HG02943 (cell line): ENCODE data around the gene WASHC4.
A peak's percentile ranks its signal among the peaks of the same experiment; 100 is the strongest.

Experiments
- ATAC-seq: cut with Tn5 transposase; IDR thresholded peaks from one replicate; pipeline ENCODE4 v1.9.1; 2021; ENCODE audit warnings: mild to moderate bottlenecking, low read depth, moderate library complexity; ENCODE audit not compliant: unreplicated experiment

WASHC4 gene, protein sequence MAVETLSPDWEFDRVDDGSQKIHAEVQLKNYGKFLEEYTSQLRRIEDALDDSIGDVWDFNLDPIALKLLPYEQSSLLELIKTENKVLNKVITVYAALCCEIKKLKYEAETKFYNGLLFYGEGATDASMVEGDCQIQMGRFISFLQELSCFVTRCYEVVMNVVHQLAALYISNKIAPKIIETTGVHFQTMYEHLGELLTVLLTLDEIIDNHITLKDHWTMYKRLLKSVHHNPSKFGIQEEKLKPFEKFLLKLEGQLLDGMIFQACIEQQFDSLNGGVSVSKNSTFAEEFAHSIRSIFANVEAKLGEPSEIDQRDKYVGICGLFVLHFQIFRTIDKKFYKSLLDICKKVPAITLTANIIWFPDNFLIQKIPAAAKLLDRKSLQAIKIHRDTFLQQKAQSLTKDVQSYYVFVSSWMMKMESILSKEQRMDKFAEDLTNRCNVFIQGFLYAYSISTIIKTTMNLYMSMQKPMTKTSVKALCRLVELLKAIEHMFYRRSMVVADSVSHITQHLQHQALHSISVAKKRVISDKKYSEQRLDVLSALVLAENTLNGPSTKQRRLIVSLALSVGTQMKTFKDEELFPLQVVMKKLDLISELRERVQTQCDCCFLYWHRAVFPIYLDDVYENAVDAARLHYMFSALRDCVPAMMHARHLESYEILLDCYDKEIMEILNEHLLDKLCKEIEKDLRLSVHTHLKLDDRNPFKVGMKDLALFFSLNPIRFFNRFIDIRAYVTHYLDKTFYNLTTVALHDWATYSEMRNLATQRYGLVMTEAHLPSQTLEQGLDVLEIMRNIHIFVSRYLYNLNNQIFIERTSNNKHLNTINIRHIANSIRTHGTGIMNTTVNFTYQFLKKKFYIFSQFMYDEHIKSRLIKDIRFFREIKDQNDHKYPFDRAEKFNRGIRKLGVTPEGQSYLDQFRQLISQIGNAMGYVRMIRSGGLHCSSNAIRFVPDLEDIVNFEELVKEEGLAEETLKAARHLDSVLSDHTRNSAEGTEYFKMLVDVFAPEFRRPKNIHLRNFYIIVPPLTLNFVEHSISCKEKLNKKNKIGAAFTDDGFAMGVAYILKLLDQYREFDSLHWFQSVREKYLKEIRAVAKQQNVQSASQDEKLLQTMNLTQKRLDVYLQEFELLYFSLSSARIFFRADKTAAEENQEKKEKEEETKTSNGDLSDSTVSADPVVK

DNA sequence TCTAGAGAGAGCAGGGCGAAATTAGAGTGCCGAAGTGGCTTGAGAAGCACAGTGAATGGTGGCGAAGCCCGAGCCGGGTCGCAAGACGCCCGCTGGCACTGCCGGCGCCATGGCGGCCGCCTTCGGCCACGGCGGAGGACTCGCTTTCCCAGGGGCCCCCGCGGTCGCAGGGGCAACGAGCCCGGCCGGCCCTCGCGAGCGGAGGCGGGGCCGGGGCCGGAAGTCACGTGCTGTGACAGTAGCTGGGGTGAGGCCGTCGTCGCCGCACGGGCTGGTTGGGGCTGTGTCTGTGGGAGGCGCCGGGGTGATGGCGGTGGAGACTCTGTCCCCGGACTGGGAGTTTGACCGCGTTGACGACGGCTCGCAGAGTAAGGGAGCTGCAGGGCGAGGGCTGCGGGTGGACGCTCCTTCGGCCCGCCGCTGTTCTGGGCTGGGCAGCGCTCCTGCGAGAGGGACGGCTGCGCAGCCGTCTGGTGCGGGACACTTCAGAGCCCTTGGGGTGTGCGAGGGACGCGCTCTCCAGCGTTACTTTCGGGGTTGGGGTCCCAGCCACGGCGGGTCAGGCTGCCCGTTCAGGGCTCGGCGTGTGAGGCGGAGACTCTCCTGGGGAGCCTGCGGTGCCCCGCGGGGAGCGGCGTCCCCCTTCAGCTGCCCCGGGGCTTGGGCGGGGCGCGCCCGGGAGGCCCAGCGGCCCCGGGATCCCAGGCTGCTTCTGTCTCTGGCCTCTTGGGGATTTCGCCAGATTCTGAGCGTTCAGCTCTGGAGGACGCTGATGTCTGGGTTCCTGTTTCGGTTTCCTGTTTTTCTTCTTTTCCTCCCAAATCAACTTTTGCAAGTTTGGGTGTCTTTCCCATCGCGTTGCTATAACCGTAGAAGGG, at the start of gene WASHC4:
Gene WASHC4 (plus strand): TSS at position 238 of the 878 bp plus-strand sequence. CDS start 70 bp downstream, at position 308.
- ATAC-seq, result peak; percentile 87

DNA sequence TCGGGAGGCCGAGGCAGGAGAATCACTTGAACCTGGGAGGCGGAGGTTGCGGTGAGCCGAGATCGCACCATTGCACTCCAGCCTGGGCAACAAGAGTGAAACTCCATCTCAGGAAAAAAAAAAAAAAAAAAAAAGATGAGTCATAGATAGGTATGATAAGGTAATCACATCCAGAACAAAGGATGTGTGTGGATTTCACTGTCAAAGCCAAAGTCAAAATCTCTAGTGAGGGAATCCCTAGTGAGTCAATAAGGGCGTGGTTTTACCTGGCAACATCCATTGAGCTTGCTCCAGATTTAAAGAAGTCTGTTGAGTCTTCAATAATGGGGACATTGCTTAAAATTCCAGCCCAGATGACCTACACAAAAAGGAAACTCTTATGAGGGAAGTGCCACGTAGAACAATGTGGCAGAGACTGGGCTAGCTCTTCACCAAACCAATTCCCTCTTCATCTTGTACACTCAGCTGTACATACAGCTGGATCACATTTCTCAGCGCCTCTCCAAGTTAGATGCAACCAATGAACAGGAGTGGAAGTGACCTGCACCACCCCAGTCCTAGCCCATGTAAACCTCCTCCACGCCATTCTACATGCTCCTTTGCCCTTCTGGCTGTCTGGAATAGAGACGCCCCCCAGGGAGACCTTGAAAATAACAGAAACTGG, 46.7 kb upstream of the WASHC4 start:
- ATAC-seq, result no peak

DNA sequence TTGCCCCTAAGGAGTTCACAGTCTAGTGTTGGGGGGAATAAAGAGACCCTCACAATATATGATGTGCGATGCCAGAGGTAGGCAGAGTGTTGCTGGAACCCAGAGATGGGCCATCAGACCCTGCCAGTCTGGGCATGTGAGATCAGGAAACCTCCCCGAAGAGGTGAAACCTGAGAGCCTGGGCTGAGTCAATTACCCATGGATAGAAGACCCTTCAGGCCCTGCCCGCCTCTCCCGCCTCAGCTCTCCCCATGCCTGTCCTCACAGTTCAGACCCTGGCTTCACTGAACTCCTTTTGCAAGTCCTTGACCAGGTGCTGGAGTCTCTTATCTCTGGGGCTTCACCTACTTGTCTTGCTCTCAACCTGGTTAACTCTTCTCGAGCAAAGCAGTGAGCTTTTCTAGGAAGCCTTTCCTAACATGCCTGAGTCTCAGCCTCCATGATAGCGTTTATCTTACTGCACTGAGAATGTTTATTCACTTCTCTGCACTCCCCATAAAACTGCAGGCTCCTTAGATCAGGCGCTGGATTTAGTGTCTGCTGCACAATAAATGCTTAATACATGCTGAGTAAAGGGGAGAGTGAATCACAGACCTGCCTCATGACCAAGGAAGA, 42.9 kb upstream of the WASHC4 start:
- no peak for ATAC-seq

DNA sequence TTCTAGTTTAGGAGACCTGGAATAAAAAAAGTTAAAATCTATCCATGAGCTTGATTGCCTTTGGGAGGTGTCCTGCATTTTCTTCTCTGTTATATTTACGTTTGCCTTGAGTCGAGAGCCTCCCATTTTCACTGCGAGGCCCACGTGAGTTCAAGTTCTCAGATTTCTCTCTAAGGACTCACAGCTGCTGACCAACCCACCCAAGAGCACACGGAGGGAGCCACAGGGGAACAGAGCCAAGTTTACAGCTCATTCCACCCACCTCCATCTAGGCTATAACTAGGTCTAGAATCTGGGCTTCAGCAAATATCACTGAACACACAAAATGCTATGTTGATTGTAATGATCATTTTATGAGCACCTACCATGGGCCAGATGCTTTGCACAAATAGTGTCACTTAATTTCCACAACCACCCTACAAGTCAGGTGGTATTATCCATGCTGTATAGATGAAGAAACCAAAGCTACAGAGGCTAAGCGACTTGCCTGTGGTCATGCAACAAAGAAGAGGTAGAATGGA, 40.0 kb upstream of the WASHC4 start:
- ATAC-seq, result no peak

DNA sequence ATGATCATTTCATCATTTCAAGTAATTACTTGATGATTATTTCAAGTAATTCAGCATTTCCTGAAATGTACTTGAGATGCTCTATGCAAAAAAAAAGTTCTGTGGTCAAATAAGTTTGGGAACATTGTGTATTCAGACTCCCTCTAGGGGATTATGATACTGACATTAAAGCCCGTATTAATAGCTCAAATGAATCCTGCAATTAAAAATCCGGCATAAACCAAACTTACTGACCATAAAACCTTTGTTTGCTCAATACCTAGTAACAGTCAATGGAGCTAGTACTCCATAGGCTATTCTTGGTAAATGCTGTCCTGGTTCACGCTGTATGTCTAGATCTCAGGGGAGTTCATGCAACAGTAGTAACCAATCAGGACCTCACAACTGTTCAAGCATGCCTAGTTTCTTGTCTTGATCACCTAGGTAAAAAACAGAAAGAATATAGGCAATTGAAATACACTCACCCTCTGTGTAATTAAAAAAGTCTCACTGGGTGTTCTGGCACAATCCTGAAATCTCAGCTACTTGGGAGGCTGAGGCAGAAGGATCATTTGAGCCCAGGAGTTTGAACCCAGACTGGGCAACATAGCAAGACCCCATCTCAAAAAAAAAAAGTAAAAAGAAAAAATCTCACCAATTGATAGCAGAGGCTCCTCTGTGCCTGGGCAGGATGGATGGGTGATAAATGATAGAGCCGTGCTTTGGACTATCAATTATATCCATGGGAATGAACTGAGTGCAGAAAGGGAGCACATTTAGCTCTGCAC, 37.4 kb upstream of the WASHC4 start:
- no peak for ATAC-seq

DNA sequence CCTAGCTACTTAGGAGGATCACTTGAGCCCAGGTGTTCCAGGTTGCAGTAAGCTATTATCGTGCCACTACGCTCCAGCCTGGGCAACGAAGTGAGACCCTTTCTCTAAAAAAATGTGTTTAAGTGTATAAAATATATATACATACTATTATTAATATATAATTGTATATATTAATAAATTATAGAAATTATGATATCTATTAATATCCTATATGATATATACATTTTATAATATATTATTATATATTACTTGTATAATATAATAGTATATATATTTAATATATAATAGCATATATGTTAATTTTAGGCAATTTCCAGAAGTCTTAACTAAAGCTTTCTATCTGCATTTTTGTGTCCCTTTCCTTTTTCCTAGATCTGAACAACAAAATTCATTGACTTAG, 35.5 kb upstream of the WASHC4 start:
- ATAC-seq, result no peak

DNA sequence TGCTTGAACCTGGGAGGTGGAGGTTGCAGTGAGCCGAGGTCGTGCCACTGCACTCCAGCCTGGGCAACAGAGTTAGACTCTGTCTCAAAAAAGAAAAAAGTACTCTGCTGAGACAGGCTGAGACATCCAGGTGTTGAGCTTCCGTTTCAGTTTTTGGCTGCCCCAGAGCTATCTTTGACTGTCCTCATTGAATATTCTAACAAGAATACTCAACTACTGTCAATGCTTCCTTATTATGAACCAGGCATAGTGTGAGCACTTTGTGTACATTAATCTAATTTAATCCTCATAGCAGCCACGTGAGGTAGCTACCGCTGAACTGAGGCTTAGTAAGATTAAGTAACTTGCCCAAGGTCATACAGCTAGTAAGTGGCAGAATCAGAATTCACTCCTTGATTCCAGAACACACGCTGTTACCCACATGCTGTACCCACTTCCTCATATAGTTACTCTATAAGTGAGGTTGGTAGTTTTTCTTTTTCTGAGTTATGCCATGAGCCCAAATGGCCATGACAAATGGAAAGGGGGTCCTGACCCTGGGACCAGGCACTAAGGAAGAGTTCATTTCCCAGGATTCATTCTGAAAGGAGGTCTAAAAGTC, 34.5 kb upstream of the WASHC4 start:
- no peak for ATAC-seq

DNA sequence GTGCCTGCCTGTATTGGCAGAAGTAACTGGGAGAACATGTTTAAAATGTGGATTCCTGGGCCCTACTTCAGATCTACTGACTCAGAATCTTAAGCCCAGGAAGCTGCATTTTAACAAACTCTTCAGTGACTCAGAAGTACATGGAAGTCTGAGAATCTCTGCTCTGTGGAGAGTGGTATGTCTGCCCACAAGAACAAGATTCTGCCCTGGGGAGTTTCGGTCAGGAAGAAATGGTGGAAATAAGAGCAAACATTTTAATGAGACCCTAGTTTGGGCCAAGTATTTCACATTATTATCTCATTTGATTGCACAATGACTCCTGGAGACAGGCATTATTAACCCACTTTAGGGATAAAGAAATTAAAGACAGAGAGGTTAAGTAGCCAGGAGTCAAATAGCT, 31.4 kb upstream of the WASHC4 start:
- no peak for ATAC-seq

DNA sequence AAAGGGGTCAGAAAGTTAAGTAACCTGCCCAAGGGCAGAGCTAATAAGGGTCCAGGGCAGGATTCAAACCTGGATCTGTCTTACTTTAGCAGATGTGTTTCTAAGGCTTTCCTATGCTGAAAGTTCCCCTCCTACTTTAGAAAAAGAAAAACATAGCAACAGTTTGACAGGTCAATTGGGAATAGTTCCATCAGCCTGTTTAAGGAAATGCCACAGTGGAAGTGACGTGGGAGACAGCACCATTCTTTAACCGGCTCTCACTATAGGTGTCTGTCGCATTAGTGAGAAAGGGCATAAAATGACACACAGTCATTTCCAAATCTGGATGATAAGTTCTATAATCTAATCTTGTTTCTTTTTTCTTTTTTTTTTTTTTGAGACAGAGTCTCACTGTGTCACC, 30.6 kb upstream of the WASHC4 start:
- ATAC-seq, result no peak

DNA sequence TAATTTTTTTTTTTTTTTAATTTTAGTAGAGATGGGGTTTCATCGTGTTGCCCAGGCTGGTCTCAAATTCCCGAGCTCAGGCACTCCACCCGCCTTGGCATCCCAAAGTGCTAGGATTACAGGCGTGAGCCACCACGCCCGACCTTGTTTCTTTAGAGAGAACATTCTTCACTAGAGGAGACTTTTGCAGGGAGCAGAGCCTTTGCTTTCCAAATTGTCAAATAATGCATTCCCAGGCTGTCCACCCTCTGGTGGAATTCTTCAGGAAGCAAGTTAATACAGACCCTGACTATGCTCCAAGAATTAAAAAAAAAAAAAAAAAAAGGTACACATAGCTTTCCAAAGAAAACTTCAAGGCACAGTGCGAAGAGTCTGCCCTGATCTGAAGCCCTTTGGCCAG, 30.1 kb upstream of the WASHC4 start:
- no peak for ATAC-seq

DNA sequence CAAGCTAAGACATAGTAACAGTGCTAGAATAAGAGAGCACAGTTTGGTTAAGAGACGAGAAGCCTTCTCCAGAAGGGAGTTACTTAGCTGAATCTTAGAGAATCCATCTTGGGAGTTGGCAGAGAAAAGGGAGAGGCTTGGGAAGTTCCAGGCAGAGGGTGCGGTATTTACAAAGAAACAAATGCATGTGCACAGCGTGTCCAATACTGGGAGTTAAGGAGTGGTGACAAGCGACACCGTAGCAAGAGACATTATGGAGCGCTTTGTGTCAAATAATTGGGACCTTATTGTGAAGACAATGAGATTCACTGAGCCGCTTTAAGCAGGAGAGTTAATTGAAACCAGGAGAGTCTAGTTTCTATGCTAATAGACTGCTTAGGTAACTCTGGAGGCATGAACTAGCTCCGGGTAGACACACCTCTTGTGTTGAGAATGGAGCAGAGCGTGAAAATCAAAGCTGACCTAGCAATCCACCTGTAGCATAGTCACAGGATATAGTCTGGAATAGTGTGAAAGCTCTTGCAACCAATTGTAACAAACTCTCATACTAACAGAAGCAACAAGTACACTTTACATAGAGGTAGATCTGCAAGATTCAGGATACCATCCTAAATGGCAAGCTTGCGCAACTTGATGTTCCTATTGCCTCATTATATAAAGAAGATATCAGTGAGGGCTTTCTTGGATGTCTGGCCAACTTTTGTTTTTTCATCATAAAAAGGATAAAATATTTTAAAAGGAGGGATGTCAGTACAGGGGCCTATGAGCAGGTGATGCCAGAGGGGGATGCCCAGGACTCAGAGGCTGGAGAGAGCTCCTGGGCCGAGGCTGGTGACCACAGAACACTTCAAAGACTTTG, 28.6 kb upstream of the WASHC4 start:
- no peak for ATAC-seq

DNA sequence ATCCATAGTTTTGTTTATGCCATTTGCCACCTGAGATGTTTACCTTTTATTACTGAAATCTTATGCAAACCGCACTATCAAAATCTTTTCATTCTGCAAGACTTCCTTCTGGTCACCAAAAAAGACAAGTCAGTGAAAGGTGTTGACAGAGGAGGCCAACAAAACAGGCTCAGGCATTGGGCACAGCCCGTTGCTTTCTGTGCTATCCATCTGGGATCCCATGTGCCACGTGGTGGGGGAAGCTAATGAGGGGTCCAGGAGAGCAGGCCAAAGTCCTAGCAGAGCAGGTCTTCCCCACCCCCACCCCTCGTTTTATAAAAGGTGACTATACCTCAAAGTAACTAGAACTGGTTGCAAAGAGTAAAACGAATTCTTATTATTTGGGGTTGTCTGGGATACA, 24.5 kb upstream of the WASHC4 start:
- ATAC-seq, result no peak

DNA sequence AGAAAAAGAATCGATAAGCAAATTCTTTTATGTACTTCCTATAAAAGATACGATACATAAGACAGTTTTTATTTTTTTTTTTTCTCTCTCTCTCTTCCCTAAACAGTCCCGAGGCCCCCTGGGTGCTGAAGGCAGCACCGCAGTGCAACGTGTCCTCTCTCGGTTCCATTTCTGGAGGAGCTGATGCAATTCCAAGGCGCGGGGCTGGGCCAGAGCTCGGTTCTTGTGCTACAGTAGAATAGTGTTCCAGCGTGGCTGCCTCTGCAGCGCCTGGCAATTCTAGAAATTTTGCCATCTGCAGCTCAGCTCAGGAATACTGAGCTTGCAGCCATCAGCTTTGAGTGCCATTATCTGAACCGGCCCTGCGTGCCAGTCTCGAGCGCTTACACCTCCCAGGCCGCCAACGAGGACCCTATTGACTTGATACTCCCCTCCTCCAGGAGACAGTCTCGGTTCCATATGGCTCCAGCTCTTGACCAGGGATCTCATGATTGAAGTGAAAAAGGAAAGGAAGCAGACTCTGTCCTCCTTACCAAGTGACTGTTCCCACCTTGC, 23.9 kb upstream of the WASHC4 start:
- ATAC-seq, result no peak

DNA sequence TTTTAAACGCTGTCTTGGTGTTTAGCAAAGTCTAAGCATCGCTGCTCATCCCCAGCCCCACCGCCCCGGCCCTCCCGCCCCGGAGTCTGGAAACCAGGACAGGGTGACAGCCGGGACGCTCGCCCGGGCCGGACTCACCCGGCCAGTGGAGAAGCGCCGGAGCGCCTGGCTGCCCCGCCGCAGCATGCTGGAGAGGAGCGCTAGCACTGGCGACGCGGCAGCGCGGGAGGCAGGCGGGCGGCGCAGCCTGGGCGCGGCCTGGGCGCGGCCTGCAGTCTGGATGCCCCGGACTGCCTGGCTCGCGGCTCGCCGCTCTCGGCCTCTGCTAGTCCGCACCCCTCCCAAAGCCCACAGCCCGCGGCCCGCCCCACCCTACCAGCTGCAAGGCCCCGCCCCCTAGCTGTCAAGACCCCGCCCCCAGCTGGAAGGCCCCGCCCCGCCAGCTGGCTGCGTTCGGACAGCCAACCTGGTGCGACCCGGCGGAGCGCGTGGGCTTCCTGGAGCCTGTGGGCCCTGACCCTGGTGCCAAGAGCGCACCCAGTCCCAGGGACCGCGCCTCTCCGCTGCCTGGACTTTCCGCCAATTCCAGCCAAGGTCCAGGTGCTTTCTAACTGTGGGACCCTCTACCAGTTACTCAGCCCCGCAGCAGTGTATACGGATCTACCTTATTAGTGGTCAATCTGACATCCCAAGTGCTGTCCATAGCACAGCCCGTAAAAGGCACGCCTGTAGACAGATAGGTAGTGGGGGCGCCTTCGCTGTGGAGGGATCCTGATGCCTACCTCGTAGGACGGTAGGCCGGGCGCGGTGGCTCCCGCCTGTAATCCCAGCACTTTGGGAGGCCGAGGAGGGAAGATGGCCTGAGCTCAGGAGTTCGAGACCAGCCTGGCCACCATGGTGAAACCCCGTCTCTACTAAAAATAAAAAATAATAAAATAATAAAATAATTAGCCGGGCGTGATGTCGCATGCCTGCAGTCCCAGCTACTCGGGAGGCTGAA, 23.0 kb upstream of the WASHC4 start, which contains the start of gene ALDH1L2:
Gene ALDH1L2 (minus strand): TSS at position 208 of the 1,000 bp plus-strand sequence. CDS start 22 bp downstream, at position 186.
- ATAC-seq, result no peak

DNA sequence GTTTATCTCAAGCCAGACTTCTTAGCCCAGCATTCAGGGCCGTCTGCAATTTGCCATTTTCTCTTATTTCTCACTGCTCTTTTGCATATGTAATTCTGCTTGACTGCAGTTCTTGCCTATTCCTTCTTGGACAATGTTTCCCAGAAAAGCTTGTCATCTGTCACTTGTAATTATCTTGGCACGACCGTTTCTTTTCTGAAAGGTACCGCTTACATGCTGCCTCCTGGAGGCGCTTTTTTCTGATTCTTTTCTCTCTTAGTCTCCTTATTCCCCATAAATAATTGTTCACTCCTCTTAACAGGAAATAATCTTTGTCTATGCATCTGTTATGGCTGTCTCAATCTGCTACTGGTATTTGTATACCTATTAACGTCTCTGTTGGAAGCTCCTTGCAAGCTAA, 22.0 kb upstream of the WASHC4 start:
- ATAC-seq, result no peak
